ENCODE data around the gene SPARC.
"Not testable (repeated sequence)": the region's sequence is repeated elsewhere in the genome, so short reads cannot be mapped to it uniquely, and the experiment has no call there.

SPARC gene

GRCh38 chr5:151700296-151700695 lies 13.6 kb upstream of the SPARC start:
- DNase-seq = no peak

- no peak for DNase-seq
Measured at GRCh38 chr5:151699071-151699901, 12.6 kb upstream of the SPARC start.

- not testable (repeated sequence) for DNase-seq
Measured at GRCh38 chr5:151698081-151698480, 11.4 kb upstream of the SPARC start.

- DNase-seq = no peak
Measured at GRCh38 chr5:151697452-151697851, 10.7 kb upstream of the SPARC start.

GRCh38 chr5:151696470-151697061 lies 9.9 kb upstream of the SPARC start:
- DNase-seq = no peak

GRCh38 chr5:151695464-151695863 lies 8.7 kb upstream of the SPARC start:
- DNase-seq = no peak

- DNase-seq = no peak
Measured at GRCh38 chr5:151694035-151694485, 7.3 kb upstream of the SPARC start.

- DNase-seq = no peak
Measured at GRCh38 chr5:151692312-151692711, 5.6 kb upstream of the SPARC start.

GRCh38 chr5:151691706-151692105 lies 5.0 kb upstream of the SPARC start:
- no peak for DNase-seq

GRCh38 chr5:151689591-151689990 lies 2.9 kb upstream of the SPARC start:
- DNase-seq = not testable (repeated sequence)

- DNase-seq = no peak
Measured at GRCh38 chr5:151688436-151688835, 1.7 kb upstream of the SPARC start.

- no peak for DNase-seq
Measured at GRCh38 chr5:151685749-151686673, 704 bp downstream of the SPARC start.

- no peak for DNase-seq
Measured at GRCh38 chr5:151684690-151685361, 1.9 kb downstream of the SPARC start.

GRCh38 chr5:151683986-151684588 lies 2.6 kb downstream of the SPARC start:
- no peak for DNase-seq

- no peak for DNase-seq
Measured at GRCh38 chr5:151683444-151683843, 3.3 kb downstream of the SPARC start.

- no peak for DNase-seq
Measured at GRCh38 chr5:151682751-151683331, 3.9 kb downstream of the SPARC start.

- no peak for DNase-seq
Measured at GRCh38 chr5:151682240-151682639, 4.5 kb downstream of the SPARC start.

- no peak for DNase-seq
Measured at GRCh38 chr5:151680944-151681427, 5.7 kb downstream of the SPARC start.

- DNase-seq = not testable (repeated sequence)
Measured at GRCh38 chr5:151680156-151680505, 6.6 kb downstream of the SPARC start.

GRCh38 chr5:151679421-151680155 lies 7.1 kb downstream of the SPARC start:
- DNase-seq = no peak

- DNase-seq = no peak
Measured at GRCh38 chr5:151678713-151679112, 8.0 kb downstream of the SPARC start.

All from activated naive CD4-positive, alpha-beta T cell (primary cell).